Ovary (tissue), 9 donors: ENCODE data around the gene ZNF91. TPM values are rescaled to one million over a fixed set of nuclear protein-coding genes. Genes with fewer than 3 reads are reported as not detected.
"Not testable (repeated sequence)": the region's sequence is repeated elsewhere in the genome, so short reads cannot be mapped to it uniquely, and the experiment has no call there.

ENCODE experiments used
- DNase-seq, 5 donors: peaks; one replicate each; pipeline ENCODE4 v3.0.0-alpha.2; 2019 to 2020
- H3K27ac ChIP-seq, 2 donors: fragments of 200-600 bp; one replicate each; pipeline versions ENCODE4 v1.5.1 to v1.8.0; 2019 to 2022
- H3K27me3 ChIP-seq: fragments of 200-600 bp; one replicate; pipeline ENCODE4 v1.8.0; 2022
- H3K36me3 ChIP-seq: fragments of 200-600 bp; sonication (generic); one replicate; pipeline ENCODE4 v1.5.1; 2019
- H3K4me1 ChIP-seq: one replicate; pipeline ENCODE4 v1.8.1; 2013; ENCODE audit warnings: mild to moderate bottlenecking, moderate library complexity; ENCODE audit not compliant: insufficient read depth
- H3K4me3 ChIP-seq: fragments of 200-600 bp; sonication (generic); one replicate; pipeline ENCODE4 v1.5.1; 2017
- H3K9me3 ChIP-seq, 2 donors: fragments of 200-600 bp in 1 of 2; sonication (generic) in 1 of 2; one replicate each; pipeline versions ENCODE4 v1.5.1 to v1.8.1; 2013 to 2019; ENCODE audit warnings: mild to moderate bottlenecking in 1 of 2, moderate library complexity in 1 of 2
- CTCF ChIP-seq, 3 donors: fragments of 450-650 bp in 2 of 3; fragments of 200-600 bp in 1 of 3; IDR thresholded peaks; one replicate each; pipeline versions ENCODE4 v1.5.1 to v1.8.0; 2016 to 2022; ENCODE audit warnings: antibody characterized with exemption in 3 of 3, mild to moderate bottlenecking in 1 of 3
- EP300 ChIP-seq: sonication (generic); formaldehyde crosslinking; IDR thresholded peaks from one replicate; pipeline ENCODE4 v1.6.1; 2017; ENCODE audit warnings: antibody characterized with exemption
- POLR2A ChIP-seq: fragments of 450-650 bp; IDR thresholded peaks from one replicate; pipeline ENCODE4 v1.6.1; 2017; ENCODE audit warnings: antibody characterized with exemption, mild to moderate bottlenecking, moderate library complexity
- WGBS, 3 donors: extraction: QIAGEN DNeasy Blood & Tissue Kit in 1 of 3; methylation state at CpG; one replicate each; pipeline versions ENCODE4 v1.1.5 to v1.1.7; 2013 to 2017; 5-methylcytosine and 5-hydroxymethylcytosine counted together
- intact Hi-C, 4 donors: fragments of 100-400 bp; cut with DNase I; formaldehyde crosslinking; loops; one replicate each; pipeline versions ENCODE4 v1.11.0 to v1.15.1; 2022 to 2023
- polyA plus RNA-seq, 2 donors: library from polyadenylated mRNA; stranded (reverse); fragments of 200-250 nt in 1 of 2; fragments of 350-450 nt in 1 of 2; fragmentation: Illumina TruSeq in 1 of 2; extraction: RNeasy Lipid Tissue Mini Kit (QIAGEN cat#74804) in 1 of 2; gene quantifications; one replicate each; pipeline ENCODE4 v1.2.3, GENCODE V29; 2013 to 2014
- total RNA-seq, 7 donors: library from RNA; depleted of rRNA in 2 of 7; stranded (reverse); fragments of >200 nt in 2 of 7; fragmentation: NEBNext Ultra II Directional in 3 of 7; extraction: Animal tissue kit (Norgen Biotek cat#: 25700) in 3 of 7; gene quantifications; one replicate each; pipeline versions ENCODE4 v1.1.0 to v1.2.4, GENCODE V29; 2016 to 2023
- donor health status: DM: no; HTN: no; CAD: no; lungs with moderate emphysema.
- donor health status: DM: no; HTN: no; CAD: no.
- donor health status: Bipolar disorder and iron deficiency.
- donor health status: DM: yes; HTN: yes; CAD: no.
- donor health status: DM: no; HTN: no; CAD: no.
- donor health status: DM: yes; HTN: yes; CAD: no.

The ZNF91 gene
- total and polyA plus RNA-seq, 9 donors, result 13.2 to 85.6 (median 66.6) TPM

GRCh38 chr19:23378948-23379347 is 16.3 kb downstream of the ZNF91 start:
- no peaks in the 10 kb centered on the region for H3K27me3 ChIP-seq
- 79 to 86% (median 86%) methylated on average over 1 of the region's 1 CpG for WGBS, 3 donors
- peaks cover 2 to 11% of the 10 kb centered on the region in 2 donors for H3K9me3 ChIP-seq
- no peak for DNase-seq
- intact Hi-C loops, result loop anchor here in 1 of 4 donors (10.0 kb wide), 1 partner anchor 426 kb away; no protein-coding TSS in a partner anchor
- no peak overlapping the region for H3K4me3 ChIP-seq
- H3K27ac ChIP-seq, result no peak overlapping the region
- no peak for TF ChIP-seq POLR2A
- no peak for TF ChIP-seq EP300
- no peak for TF ChIP-seq CTCF (IDR thresholded peaks at IDR 0.05)
- H3K4me1 ChIP-seq, result no peaks in the 10 kb centered on the region
- H3K36me3 ChIP-seq, result no peaks in the 10 kb centered on the region

GRCh38 chr19:23377276-23377675 is 18.0 kb downstream of the ZNF91 start:
- Histone ChIP-seq H3K27me3 (no peaks in the 10 kb centered on the region), H3K27ac (no peak overlapping the region), H3K4me3 (no peak overlapping the region), H3K9me3 (peaks cover 2 to 14% of the 10 kb centered on the region in 2 donors), H3K36me3 (peaks cover 2% of the 10 kb centered on the region), H3K4me1 (no peaks in the 10 kb centered on the region)
- TF ChIP-seq EP300 (no peak), POLR2A (no peak), CTCF (IDR thresholded peaks at IDR 0.05) (no peak)
- no peak for DNase-seq
- intact Hi-C loops, result loop anchor here in 1 of 4 donors (10.0 kb wide), 1 partner anchor 428 kb away; no protein-coding TSS in a partner anchor

GRCh38 chr19:23366437-23366836 is 28.8 kb downstream of the ZNF91 start:
- H3K4me3 ChIP-seq, result no peak overlapping the region
- no peaks in the 10 kb centered on the region for H3K36me3 ChIP-seq
- intact Hi-C loops, result no loop called here
- H3K27me3 ChIP-seq, result no peaks in the 10 kb centered on the region
- TF ChIP-seq POLR2A (no peak), CTCF (IDR thresholded peaks at IDR 0.05) (no peak)
- H3K4me1 ChIP-seq, result no peaks in the 10 kb centered on the region
- H3K27ac ChIP-seq, result no peak overlapping the region
- peaks cover 9 to 37% of the 10 kb centered on the region in 2 donors for H3K9me3 ChIP-seq
- 97 to 98% (median 97%) methylated on average over 4 of the region's 4 CpGs for WGBS, 3 donors
- no peak for DNase-seq

GRCh38 chr19:23366031-23366430 is 29.2 kb downstream of the ZNF91 start:
- DNase-seq, H3K27me3 ChIP-seq, H3K4me3 ChIP-seq, intact Hi-C loops, H3K27ac ChIP-seq, H3K4me1 ChIP-seq, H3K36me3 ChIP-seq: not testable (repeated sequence)
- peaks cover 12 to 35% of the 10 kb centered on the region in 2 donors for H3K9me3 ChIP-seq
- 96 to 98% (median 98%) methylated on average over 18 of the region's 18 CpGs for WGBS, 3 donors

- Histone ChIP-seq H3K27me3 (no peaks in the 10 kb centered on the region), H3K9me3 (peaks cover 15 to 30% of the 10 kb centered on the region in 2 donors), H3K27ac (no peak overlapping the region), H3K36me3 (no peaks in the 10 kb centered on the region), H3K4me3 (no peak overlapping the region), H3K4me1 (no peaks in the 10 kb centered on the region)
- no peak for TF ChIP-seq EP300
- no peak for TF ChIP-seq CTCF (IDR thresholded peaks at IDR 0.05)
- no peak for TF ChIP-seq POLR2A
- WGBS, 3 donors, result 94 to 100% (median 98%) methylated on average over 3 of the region's 3 CpGs
- DNase-seq, result no peak
- intact Hi-C loops, result no loop called here
These were observed 30.0 kb downstream of the ZNF91 start for GRCh38 chr19:23365222-23365621.

- peaks cover 15 to 34% of the 10 kb centered on the region in 2 donors for H3K9me3 ChIP-seq
- H3K4me3 ChIP-seq, H3K27me3 ChIP-seq, H3K4me1 ChIP-seq, intact Hi-C loops, DNase-seq, H3K36me3 ChIP-seq, H3K27ac ChIP-seq: not testable (repeated sequence)
- WGBS, 3 donors, result 89 to 97% (median 91%) methylated on average over 1 of the region's 1 CpG
These were observed 33.4 kb downstream of the ZNF91 start for GRCh38 chr19:23361843-23362242.
